Measurements from ENCODE around the gene DACH1.
"Not testable (repeated sequence)": the region's sequence is repeated elsewhere in the genome, so short reads cannot be mapped to it uniquely, and the experiment has no call there.

The DACH1 gene

GRCh38 chr13:71828564-71828963, 38.4 kb downstream of the DACH1 start:
- no peak for DNase-seq (ENCODE audit: low read depth in 2 of 2)

GRCh38 chr13:71828117-71828516, 38.9 kb downstream of the DACH1 start:
- no peak for DNase-seq (ENCODE audit: low read depth in 2 of 2)

DNA sequence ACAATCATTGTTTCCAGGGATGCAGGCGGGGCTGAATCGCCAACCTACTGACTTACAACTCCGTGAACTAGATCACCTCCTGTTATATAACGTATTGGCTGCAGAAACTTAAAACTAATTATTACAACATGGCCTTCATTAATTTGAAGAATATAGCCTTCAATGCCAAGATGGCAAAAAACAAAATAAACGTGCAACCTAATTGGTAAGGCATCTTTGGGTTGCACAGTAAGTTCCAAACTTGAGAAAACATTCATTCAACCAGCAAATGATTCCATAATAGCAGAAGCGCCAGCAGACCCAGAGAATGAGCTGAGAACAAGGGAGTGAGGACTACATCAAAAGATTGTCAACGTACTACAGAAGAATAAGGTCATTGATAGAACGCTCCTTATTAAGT, 39.8 kb downstream of the DACH1 start:
- no peak for DNase-seq (ENCODE audit: low read depth in 2 of 2)

- no peak for DNase-seq (ENCODE audit: low read depth in 2 of 2)
Observed at GRCh38 chr13:71820699-71821098, 46.3 kb downstream of the DACH1 start.

DNA sequence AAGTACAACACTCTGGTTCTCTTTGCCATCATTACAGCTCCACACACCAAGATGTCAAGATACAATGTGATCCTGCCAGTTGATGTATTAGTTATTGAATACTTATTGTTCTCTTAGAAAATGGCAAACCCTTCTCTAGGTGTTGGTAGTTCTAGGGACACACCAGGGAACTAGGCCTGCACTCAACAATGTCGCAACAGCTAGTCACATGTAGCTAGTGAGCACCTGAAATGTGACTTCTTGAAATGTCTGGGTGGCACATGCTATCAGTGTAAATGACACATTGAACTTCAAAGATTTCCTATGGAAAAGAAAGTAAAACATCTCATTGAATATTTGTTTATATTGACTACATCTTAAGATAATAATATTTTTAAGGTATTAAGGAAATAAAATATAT, 49.7 kb downstream of the DACH1 start:
- DNase-seq (ENCODE audit: low read depth in 2 of 2), result no peak

DNA sequence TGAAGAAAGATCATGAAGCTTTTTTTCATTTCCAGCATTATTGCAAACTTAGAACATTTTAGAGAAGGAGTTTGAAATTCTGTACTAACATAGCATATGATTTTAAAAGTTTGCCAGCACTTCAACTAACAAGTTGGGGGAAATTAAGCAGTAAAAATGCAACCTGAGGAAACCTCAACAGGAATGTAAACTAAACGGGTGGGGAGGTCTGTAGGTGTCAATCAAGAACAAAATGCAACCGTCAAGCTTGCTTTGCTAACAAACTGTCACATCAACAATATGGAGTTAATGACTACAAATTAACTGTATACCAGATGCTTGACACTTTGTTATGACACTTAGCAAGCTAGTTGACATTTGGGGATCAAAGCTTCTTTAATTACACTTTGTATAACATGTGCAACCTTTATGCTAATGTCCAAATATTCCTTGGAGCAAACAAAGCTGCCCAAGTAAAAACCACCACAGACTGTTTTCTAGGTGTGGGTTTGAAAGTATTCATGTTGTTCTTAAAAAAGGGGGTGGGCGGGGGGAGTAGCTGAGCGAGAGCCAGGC, 52.1 kb downstream of the DACH1 start:
- DNase-seq (ENCODE audit: low read depth in 2 of 2), result no peak

DNA sequence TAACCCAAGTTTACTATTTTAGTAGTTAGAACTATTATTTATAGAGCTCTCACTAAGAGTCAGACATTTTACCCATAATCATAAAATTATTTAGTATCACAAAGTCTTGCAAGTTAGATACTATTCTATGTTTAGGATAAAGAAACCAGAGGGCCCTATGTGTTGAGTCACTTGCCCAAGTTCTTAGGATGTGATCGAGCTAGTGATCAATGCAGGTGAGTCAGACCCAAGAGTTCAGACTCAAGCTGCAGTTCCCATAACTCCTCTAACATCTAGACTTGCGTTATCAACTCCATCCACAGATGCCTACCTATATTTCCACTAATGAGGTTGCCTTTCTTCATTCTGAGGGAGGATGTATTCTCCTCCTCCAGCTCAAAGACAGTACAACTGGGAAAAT, 53.8 kb downstream of the DACH1 start:
- no peak for DNase-seq (ENCODE audit: low read depth in 2 of 2)

DNA sequence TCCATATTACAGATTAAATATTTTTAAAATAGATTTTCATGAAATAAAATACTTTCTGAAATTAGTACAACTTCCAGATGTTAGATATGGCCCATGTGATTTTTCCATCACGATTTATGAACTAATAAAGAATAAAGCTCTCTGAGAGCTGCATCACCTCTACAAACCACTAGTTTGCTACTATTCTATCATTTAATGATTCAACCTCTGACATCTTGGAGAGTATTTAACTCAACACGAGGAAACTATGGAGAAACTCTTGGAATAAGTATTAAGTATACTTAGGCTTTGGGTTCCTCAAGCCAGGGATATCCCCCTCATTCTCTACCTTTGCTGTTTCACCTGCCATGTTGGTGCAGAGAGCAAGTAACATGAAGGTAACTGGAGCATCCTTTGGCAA, 55.7 kb downstream of the DACH1 start:
- no peak for DNase-seq (ENCODE audit: low read depth in 2 of 2)

DNA sequence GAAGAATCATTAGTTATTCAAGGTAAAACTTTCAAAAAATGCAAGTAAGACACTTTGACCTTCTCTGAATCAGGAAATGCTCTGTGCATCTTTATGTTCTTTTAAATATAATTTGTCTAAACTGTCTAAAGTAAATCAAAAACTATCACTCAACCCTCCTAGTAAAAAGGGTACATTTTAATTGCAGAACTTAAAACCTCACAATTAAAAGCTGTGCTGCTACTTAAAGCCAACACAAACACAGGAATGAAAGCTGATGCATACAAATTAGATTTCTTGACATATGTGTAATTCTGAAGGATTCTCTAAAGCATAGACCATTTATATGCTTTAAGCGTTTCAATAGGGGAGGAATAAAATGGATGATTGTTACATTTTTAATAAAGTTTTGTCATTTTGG, 58.3 kb downstream of the DACH1 start:
- DNase-seq (ENCODE audit: low read depth in 2 of 2), result no peak

DNA sequence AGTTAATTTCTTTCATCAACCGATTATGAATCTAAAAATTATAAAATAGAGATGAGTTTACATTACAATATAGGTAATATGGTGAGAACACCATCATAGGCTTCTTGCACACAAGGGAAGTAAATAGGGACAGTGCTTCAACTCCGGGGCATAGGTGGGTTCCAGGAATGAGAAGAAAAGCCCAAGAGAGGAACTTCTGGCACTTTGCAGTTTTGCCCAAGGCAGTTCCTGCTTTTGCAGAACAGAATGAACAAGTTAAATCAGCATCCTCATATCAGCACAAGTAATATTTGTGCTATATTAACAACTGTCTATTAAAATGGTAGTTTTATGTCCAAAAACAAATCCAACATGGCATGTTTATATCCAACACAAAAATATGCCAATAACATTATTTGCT, 60.1 kb downstream of the DACH1 start:
- DNase-seq (ENCODE audit: low read depth in 2 of 2), result no peak

- no peak for DNase-seq (ENCODE audit: low read depth in 2 of 2)
Observed at GRCh38 chr13:71803066-71803465, 63.9 kb downstream of the DACH1 start.

- no peak for DNase-seq (ENCODE audit: low read depth in 2 of 2)
Observed at GRCh38 chr13:71801781-71802180, 65.2 kb downstream of the DACH1 start.

DNA sequence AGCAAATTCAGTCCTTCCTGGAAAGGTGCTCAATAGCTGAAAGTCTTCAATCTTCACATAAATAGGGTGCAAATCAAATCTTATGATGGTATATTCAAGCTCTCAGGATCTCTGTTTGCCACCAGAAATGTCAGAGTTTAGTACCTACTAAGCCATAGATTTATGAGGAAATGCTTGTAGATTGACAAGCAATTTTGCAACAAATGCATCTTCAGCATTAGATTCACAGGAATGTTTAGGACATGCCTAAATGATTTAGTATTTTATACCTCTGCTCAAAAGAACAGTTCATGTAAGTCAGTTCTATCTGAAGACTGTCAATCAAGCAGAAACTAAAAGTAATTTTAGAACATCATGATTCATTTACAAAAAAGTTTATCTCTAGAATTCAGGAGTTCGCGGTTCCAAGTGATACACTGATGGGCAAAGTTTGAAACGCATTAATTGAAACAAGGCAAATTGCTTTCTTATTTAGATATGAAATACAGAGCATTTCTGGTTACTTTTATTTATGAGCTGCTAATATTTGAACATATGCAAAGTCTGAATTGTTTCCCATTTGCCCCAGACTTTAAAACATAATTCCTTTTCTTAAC, 65.7 kb downstream of the DACH1 start:
- DNase-seq (ENCODE audit: low read depth in 2 of 2), result no peak

GRCh38 chr13:71799324-71799723, 67.7 kb downstream of the DACH1 start:
- DNase-seq (ENCODE audit: low read depth in 2 of 2), result no peak

DNA sequence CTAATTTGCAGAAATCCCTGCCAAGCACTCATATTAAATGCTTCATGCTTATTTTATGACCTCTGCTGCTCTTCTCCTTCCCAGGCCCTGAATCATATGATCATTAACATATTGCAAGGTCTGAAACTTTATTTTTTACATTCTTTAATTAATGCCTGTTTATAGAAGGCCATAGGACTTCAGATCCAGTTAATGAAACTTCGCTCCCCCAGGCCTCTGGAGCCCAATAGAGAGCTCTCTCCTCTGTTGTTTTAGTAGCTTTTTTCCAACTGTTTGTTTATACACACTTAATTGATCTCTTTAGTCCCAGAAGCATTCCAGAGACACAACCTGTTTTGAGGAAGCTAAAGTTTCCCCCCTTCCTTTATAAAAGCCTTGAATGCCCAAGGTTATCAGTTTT, 68.3 kb downstream of the DACH1 start:
- no peak for DNase-seq (ENCODE audit: low read depth in 2 of 2)

DNA sequence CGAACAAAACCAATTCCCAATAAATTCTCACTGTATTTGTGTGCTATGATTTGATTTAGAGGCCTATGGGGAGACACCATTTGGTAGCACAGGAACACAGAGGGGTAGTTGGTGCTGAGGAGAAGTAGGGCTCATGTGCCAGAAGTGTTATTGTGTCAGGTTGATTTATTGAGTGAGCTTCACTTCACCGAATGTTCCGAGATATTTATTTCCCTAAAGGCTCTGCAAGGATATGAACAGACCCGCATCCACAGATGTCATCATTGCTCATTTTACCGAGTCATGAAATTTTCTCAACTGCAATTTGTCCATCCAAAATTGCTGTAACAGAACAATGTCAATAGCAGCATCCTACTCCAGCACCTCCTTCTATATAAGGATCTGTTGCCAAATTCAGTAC, 69.5 kb downstream of the DACH1 start:
- DNase-seq (ENCODE audit: low read depth in 2 of 2), result no peak

DNA sequence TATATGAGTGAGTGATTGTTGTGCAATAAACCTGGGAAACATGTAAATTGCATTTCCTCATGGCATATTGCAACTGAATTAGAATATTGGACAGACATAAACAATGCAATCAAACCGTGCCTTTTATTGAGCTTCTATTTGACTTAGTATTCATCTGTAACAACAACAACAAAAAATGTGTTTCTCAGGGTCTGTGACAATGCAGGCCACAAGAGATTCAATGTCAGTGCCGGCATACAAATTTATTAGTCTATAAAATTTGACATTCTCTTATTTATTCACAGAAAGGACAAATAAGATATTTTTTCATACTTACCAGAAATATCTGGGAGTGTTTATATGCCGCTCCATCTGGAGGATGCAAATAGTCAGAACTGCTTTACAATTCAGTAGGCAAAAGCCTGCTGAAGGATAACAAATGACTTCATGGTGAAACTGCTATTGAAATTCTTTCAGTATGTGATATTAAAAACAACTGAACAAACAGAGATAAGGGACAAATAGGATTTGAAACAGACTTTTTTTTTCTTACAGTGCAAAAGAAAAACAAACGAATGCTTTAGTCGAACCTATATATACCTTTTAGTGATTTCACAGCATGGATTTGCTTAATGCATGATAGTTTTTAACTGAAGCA, 77.2 kb downstream of the DACH1 start:
- no peak for DNase-seq (ENCODE audit: low read depth in 2 of 2)

DNA sequence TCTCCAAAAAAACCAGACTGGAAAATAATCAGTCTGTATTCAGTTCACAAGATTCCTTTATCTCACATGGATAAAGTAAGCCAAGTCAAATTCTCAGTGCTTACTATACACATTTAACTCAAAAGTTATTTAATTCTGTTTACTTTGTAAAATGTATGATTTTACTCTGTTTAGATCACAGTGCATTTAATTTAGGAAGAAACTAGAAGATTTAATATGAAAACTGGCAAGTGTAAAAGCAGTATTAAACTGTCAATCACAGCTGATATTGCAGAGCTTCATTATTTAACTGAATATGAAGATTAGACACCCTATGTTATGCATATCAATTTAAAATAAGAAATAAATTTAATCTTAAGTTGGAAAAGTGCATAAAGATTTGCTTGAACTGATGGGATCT, 78.0 kb downstream of the DACH1 start:
- no peak for DNase-seq (ENCODE audit: low read depth in 2 of 2)

- no peak for DNase-seq (ENCODE audit: low read depth in 2 of 2)
Observed at GRCh38 chr13:71787414-71787813, 79.6 kb downstream of the DACH1 start.

GRCh38 chr13:71786875-71787274, 80.1 kb downstream of the DACH1 start:
- no peak for DNase-seq (ENCODE audit: low read depth in 2 of 2)

DNA sequence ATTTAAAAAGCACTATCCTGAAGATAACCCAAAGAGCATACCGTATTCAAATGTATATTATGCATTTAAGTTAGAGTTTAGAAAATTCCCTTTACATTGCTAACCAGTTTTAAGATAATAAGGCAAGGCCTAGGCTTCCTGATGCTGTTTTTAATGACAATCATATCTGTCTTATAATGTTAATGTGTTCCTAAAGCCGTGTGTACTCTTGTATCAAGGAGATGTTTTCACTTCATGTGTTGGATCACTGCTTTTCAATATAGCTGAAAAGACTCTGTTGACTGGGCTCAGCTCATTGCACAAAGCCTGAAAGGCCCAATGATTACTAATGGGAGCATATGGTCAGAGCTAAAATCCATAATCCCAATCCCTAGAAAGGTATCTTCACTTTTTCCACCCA, 81.6 kb downstream of the DACH1 start:
- DNase-seq (ENCODE audit: low read depth in 2 of 2), result no peak

DNA sequence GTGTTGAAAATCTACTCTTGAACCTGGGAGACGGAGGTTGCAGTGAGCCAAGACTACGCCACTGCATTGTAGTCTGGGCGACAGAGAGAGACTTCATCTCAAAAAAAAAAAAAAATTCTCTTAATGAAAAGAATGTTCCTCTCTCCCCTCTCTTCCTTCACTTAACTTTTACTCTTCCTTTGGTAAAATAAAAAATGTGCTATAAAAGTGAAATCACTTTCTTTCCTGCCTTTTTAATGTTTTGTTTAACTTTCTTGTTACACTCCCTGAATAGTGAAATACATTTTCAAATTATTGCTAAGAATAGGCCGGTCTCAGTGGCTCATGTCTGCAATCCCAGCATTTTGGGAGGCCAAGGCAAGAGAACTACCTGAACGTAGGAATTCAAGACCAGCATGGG, 86.5 kb downstream of the DACH1 start:
- no peak for DNase-seq (ENCODE audit: low read depth in 2 of 2)

DNA sequence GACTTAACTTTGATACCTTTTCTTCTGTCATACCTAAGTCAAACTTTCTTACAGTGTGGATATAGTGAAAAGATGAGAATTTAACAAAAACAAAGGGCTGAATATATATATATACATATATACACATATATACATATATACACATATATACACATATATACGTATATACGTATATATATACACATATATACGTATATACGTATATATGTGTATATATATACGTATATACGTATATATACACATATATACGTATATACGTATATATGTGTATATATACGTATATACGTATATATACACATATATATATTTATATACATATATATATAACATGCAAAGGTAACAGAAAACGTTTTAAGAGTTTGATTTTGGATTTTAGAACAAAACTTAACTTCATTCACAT, 88.0 kb downstream of the DACH1 start:
- DNase-seq (ENCODE audit: low read depth in 2 of 2), result not testable (repeated sequence)

- DNase-seq (ENCODE audit: low read depth in 2 of 2), result no peak
Observed at GRCh38 chr13:71775966-71776365, 91.0 kb downstream of the DACH1 start.
